Measurements from ENCODE around the gene MVB12B. TPM values are rescaled to one million over a fixed set of nuclear protein-coding genes. Genes with fewer than 3 reads are reported as not detected.

The MVB12B gene
- total RNA-seq, 1 donor from 2014 or later: 13.1 TPM

GRCh38 chr9:126291925-126292324 lies 34.7 kb upstream of the MVB12B start:
- no peak for TF ChIP-seq CTCF (IDR thresholded peaks at IDR 0.05)
- peaks cover under 1% of the 10 kb centered on the region for H3K9me3 Mint-ChIP-seq (ENCODE audit: low read depth)

GRCh38 chr9:126292736-126293521 lies 33.7 kb upstream of the MVB12B start:
- Mint-ChIP-seq H3K27me3 (ENCODE audit: low read depth) (peaks cover 12% of the 10 kb centered on the region), H3K4me3 (ENCODE audit: unreplicated experiment) (no peak overlapping the region), H3K27ac (ENCODE audit: unreplicated experiment) (no peak overlapping the region), H3K9me3 (ENCODE audit: low read depth) (no peaks in the 10 kb centered on the region), H3K36me3 (ENCODE audit: low read depth) (no peaks in the 10 kb centered on the region), H3K4me1 (ENCODE audit: low read depth) (no peaks in the 10 kb centered on the region)
- TF ChIP-seq CTCF (IDR thresholded peaks at IDR 0.05): no peak
- DNase-seq (ENCODE audit: low spot score): no peak

More at GRCh38 chr9:126291925-126292324, 34.7 kb upstream of the MVB12B start:
- Mint-ChIP-seq H3K4me3 (ENCODE audit: unreplicated experiment) (no peak overlapping the region), H3K4me1 (ENCODE audit: low read depth) (no peaks in the 10 kb centered on the region), H3K27me3 (ENCODE audit: low read depth) (peaks cover 12% of the 10 kb centered on the region), H3K27ac (ENCODE audit: unreplicated experiment) (no peak overlapping the region), H3K36me3 (ENCODE audit: low read depth) (no peaks in the 10 kb centered on the region)
- no peak for DNase-seq (ENCODE audit: low spot score)

DNA sequence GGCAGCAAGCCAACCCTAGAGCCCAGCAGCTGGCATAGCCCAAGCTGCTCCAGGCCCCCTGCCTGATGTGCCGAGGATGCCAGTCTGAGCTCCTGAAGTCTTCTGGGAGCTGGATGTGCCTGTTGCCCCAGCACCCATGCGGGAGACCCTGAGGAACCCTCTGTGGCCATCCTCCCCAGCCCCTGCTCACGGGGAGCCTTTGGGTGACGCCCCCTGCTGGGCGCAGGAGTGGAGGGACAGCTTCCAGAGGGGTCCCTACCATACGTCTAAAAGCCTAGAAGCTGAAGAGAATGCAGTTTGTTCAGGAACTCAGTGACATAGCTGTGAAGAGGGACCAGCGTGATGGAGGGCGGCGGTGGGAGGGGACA lies 33.1 kb upstream of the MVB12B start:
- TF ChIP-seq CTCF (IDR thresholded peaks at IDR 0.05): peak; percentile 52
- no peaks in the 10 kb centered on the region for H3K36me3 Mint-ChIP-seq (ENCODE audit: low read depth)
- no peak overlapping the region for H3K27ac Mint-ChIP-seq (ENCODE audit: unreplicated experiment)
- no peaks in the 10 kb centered on the region for H3K9me3 Mint-ChIP-seq (ENCODE audit: low read depth)
- H3K4me1 Mint-ChIP-seq (ENCODE audit: low read depth): no peaks in the 10 kb centered on the region
- DNase-seq (ENCODE audit: low spot score): no peak
- H3K4me3 Mint-ChIP-seq (ENCODE audit: unreplicated experiment): no peak overlapping the region
- peaks cover 12% of the 10 kb centered on the region for H3K27me3 Mint-ChIP-seq (ENCODE audit: low read depth)

DNA sequence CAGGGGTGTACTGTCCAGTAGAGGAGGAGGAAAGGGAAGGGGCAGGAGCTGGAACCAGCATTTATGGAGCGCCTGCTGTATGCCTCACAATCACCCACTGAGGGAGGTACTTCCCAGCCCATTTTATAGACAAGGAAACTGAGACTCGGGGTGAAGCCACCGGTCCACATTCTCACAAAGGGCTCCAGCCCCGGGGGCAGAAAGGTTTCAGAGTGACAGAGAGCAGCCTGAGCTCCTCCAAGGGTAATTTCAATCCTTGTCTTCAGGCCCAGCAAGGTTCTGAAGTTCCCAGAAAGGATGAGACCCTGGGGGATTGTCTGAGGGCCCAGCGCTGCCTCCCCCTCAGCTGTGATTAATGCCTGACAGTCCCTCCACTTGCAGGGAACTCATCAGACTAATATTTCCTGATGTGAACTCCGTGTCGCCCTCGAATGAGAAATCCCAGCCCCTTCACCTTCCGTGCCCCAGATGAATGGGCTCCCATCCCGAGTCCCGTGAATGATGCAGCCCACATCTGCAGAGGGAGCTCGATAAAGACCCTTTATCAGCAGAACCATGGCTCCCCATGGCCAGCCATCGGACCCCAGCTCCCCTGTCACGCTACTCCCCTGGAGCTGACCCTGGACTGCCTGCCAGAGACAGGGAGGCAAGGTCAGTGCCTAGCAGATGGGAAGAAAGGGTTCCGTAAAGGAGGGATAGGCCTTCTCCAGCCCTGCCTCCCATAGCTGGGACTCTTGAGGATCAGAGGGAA lies 32.1 kb upstream of the MVB12B start:
- no peak overlapping the region for H3K27ac Mint-ChIP-seq (ENCODE audit: unreplicated experiment)
- no peak for TF ChIP-seq CTCF (IDR thresholded peaks at IDR 0.05)
- no peaks in the 10 kb centered on the region for H3K36me3 Mint-ChIP-seq (ENCODE audit: low read depth)
- no peak for DNase-seq (ENCODE audit: low spot score)
- H3K27me3 Mint-ChIP-seq (ENCODE audit: low read depth): peaks cover 12% of the 10 kb centered on the region
- H3K4me1 Mint-ChIP-seq (ENCODE audit: low read depth): no peaks in the 10 kb centered on the region
- H3K4me3 Mint-ChIP-seq (ENCODE audit: unreplicated experiment): no peak overlapping the region
- H3K9me3 Mint-ChIP-seq (ENCODE audit: low read depth): no peaks in the 10 kb centered on the region

DNA sequence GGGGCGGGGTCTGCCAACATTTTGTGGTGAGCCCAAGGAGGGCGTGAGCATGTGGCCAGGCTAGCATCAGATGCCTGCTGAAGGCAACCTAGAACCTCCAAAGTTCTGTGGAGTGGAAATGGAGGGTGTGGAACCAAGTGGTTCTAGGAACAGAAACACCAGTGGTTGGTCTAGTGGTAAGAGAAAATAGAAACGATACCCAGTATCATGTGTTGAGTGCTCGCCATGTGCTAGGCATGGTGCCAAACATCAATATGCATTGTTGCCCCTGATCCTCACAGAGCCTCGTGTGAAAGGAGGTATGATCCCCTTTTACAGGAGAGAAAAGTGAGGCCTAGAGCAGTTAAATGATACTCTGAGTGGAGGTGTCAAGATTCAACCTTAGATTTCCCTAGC lies 31.5 kb upstream of the MVB12B start:
- no peak for DNase-seq (ENCODE audit: low spot score)
- TF ChIP-seq CTCF (IDR thresholded peaks at IDR 0.05): no peak
- no peaks in the 10 kb centered on the region for H3K4me1 Mint-ChIP-seq (ENCODE audit: low read depth)
- no peaks in the 10 kb centered on the region for H3K9me3 Mint-ChIP-seq (ENCODE audit: low read depth)
- H3K36me3 Mint-ChIP-seq (ENCODE audit: low read depth): no peaks in the 10 kb centered on the region
- H3K27ac Mint-ChIP-seq (ENCODE audit: unreplicated experiment): no peak overlapping the region
- peaks cover 12% of the 10 kb centered on the region for H3K27me3 Mint-ChIP-seq (ENCODE audit: low read depth)
- no peak overlapping the region for H3K4me3 Mint-ChIP-seq (ENCODE audit: unreplicated experiment)
